GM23338 (cell line): ENCODE results near the gene ARHGDIA. TPM values are rescaled to one million over a fixed set of nuclear protein-coding genes. Genes with fewer than 3 reads are reported as not detected.

Experiments
- CREB1 ChIP-seq: fragments of 250-450 bp; sonication (Bioruptor Pico); IDR thresholded peaks from 2 replicates; pipeline ENCODE4 v1.5.0; 2020; ENCODE audit warnings: low read depth, mild to moderate bottlenecking, moderate library complexity
- EZH2 ChIP-seq: fragments of 200-600 bp; sonication (generic); IDR thresholded peaks from one replicate; pipeline ENCODE4 v1.8.0; 2017; ENCODE audit warnings: antibody characterized with exemption, mild to moderate bottlenecking, low read depth; ENCODE audit not compliant: unreplicated experiment
- POLR2AphosphoS5 ChIP-seq: IDR thresholded peaks from 2 replicates; pipeline ENCODE4 v1.6.1; 2016; ENCODE audit warnings: antibody characterized with exemption, low read depth
- polyA plus RNA-seq: library from polyadenylated mRNA; unstranded; fragments of >200 nt; fragmentation: Nextera tagmentation; extraction: Ambion mirVana; gene quantifications from 2 replicates; pipeline ENCODE4 v1.2.1, GENCODE V29; 2016
- total RNA-seq: library from RNA; depleted of rRNA; stranded (reverse); fragments of >200 nt; shearing (Covaris generic); gene quantifications from 2 replicates; pipeline ENCODE4 v1.2.3, GENCODE V29; 2014
- TF ChIP-seq, protein P1 (sequence below): fragments of 250-450 bp; sonication (Bioruptor Pico); IDR thresholded peaks from 2 replicates; pipeline ENCODE4 v1.5.0; 2020; ENCODE audit warnings: mild to moderate bottlenecking, moderate library complexity
- TF ChIP-seq, protein P2 (sequence below): IDR thresholded peaks from 2 replicates; pipeline ENCODE4 v1.6.1; 2016; ENCODE audit warnings: antibody characterized with exemption
- TF ChIP-seq, protein P3 (sequence below): IDR thresholded peaks from one replicate; pipeline ENCODE4 v1.6.1; 2018; ENCODE audit warnings: antibody characterized with exemption; ENCODE audit not compliant: unreplicated experiment

Gene ARHGDIA
- total and polyA plus RNA-seq, 2 experiments from 2014 or later, result 125 to 140 TPM

DNA sequence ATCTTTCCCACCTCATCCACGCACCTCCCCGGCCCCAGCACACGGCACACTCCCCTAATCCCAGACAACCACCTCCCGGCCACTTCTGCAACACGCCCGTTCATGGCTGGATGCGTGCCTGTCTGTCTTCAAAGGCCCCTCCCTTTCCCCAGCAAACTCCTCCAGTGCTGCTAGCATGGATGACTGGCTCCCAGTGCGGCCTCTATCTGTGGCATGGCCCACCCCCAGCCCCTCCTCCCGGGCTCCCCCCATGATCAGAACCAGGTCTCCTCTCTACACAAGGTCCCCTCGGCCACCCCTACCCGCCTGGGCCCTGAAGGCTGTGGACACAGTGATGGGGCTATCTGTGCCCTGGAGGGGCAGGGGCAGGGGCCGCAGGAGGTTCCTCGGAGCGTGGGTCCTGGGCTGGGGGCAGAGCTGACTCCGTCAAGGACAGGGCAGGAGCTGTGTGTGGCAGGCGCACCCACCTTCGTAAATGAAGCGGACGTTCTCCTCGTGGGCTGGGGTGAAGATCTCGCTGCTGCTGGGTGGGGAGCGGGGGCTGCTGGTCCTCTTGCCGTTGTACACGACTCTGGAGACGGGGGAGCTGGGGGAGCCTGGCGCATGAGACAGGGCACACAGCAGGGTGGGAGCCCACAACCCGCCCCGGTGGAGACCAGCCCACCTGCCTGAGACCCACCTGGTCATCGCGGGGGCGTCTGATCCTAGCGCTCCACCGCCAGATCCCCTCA, 47.2 kb downstream of the ARHGDIA start (continued):
- TF ChIP-seq, protein P1, sequence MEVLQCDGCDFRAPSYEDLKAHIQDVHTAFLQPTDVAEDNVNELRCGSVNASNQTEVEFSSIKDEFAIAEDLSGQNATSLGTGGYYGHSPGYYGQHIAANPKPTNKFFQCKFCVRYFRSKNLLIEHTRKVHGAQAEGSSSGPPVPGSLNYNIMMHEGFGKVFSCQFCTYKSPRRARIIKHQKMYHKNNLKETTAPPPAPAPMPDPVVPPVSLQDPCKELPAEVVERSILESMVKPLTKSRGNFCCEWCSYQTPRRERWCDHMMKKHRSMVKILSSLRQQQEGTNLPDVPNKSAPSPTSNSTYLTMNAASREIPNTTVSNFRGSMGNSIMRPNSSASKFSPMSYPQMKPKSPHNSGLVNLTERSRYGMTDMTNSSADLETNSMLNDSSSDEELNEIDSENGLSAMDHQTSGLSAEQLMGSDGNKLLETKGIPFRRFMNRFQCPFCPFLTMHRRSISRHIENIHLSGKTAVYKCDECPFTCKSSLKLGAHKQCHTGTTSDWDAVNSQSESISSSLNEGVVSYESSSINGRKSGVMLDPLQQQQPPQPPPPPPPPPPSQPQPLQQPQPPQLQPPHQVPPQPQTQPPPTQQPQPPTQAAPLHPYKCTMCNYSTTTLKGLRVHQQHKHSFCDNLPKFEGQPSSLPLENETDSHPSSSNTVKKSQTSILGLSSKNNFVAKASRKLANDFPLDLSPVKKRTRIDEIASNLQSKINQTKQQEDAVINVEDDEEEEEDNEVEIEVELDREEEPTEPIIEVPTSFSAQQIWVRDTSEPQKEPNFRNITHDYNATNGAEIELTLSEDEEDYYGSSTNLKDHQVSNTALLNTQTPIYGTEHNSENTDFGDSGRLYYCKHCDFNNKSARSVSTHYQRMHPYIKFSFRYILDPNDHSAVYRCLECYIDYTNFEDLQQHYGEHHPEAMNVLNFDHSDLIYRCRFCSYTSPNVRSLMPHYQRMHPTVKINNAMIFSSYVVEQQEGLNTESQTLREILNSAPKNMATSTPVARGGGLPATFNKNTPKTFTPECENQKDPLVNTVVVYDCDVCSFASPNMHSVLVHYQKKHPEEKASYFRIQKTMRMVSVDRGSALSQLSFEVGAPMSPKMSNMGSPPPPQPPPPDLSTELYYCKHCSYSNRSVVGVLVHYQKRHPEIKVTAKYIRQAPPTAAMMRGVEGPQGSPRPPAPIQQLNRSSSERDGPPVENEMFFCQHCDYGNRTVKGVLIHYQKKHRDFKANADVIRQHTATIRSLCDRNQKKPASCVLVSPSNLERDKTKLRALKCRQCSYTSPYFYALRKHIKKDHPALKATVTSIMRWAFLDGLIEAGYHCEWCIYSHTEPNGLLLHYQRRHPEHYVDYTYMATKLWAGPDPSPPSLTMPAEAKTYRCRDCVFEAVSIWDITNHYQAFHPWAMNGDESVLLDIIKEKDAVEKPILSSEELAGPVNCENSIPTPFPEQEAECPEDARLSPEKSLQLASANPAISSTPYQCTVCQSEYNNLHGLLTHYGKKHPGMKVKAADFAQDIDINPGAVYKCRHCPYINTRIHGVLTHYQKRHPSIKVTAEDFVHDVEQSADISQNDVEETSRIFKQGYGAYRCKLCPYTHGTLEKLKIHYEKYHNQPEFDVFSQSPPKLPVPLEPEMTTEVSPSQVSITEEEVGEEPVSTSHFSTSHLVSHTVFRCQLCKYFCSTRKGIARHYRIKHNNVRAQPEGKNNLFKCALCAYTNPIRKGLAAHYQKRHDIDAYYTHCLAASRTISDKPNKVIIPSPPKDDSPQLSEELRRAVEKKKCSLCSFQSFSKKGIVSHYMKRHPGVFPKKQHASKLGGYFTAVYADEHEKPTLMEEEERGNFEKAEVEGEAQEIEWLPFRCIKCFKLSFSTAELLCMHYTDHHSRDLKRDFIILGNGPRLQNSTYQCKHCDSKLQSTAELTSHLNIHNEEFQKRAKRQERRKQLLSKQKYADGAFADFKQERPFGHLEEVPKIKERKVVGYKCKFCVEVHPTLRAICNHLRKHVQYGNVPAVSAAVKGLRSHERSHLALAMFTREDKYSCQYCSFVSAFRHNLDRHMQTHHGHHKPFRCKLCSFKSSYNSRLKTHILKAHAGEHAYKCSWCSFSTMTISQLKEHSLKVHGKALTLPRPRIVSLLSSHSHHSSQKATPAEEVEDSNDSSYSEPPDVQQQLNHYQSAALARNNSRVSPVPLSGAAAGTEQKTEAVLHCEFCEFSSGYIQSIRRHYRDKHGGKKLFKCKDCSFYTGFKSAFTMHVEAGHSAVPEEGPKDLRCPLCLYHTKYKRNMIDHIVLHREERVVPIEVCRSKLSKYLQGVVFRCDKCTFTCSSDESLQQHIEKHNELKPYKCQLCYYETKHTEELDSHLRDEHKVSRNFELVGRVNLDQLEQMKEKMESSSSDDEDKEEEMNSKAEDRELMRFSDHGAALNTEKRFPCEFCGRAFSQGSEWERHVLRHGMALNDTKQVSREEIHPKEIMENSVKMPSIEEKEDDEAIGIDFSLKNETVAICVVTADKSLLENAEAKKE (CRISPR knock-in tag), result no peak
- TF ChIP-seq, protein P2, sequence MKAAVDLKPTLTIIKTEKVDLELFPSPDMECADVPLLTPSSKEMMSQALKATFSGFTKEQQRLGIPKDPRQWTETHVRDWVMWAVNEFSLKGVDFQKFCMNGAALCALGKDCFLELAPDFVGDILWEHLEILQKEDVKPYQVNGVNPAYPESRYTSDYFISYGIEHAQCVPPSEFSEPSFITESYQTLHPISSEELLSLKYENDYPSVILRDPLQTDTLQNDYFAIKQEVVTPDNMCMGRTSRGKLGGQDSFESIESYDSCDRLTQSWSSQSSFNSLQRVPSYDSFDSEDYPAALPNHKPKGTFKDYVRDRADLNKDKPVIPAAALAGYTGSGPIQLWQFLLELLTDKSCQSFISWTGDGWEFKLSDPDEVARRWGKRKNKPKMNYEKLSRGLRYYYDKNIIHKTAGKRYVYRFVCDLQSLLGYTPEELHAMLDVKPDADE, result no peak
- TF ChIP-seq, protein P3, sequence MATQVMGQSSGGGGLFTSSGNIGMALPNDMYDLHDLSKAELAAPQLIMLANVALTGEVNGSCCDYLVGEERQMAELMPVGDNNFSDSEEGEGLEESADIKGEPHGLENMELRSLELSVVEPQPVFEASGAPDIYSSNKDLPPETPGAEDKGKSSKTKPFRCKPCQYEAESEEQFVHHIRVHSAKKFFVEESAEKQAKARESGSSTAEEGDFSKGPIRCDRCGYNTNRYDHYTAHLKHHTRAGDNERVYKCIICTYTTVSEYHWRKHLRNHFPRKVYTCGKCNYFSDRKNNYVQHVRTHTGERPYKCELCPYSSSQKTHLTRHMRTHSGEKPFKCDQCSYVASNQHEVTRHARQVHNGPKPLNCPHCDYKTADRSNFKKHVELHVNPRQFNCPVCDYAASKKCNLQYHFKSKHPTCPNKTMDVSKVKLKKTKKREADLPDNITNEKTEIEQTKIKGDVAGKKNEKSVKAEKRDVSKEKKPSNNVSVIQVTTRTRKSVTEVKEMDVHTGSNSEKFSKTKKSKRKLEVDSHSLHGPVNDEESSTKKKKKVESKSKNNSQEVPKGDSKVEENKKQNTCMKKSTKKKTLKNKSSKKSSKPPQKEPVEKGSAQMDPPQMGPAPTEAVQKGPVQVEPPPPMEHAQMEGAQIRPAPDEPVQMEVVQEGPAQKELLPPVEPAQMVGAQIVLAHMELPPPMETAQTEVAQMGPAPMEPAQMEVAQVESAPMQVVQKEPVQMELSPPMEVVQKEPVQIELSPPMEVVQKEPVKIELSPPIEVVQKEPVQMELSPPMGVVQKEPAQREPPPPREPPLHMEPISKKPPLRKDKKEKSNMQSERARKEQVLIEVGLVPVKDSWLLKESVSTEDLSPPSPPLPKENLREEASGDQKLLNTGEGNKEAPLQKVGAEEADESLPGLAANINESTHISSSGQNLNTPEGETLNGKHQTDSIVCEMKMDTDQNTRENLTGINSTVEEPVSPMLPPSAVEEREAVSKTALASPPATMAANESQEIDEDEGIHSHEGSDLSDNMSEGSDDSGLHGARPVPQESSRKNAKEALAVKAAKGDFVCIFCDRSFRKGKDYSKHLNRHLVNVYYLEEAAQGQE, result no peak
- TF ChIP-seq POLR2AphosphoS5, result no peak
- TF ChIP-seq EZH2, result no peak
- no peak for TF ChIP-seq CREB1 (CRISPR knock-in tag)
